Mucosa of rectum (tissue), 2 donors: ENCODE data around the gene ELP5.
A peak's percentile ranks its signal among the peaks of the same experiment; 100 is the strongest.

ENCODE experiments used
- H3K27ac ChIP-seq, 2 donors: one replicate each; pipeline ENCODE4 v1.7.0; 2013; ENCODE audit warnings: inconsistent platforms in 2 of 2, low read depth in 2 of 2, low read length in 2 of 2
- H3K27me3 ChIP-seq, 2 donors: one replicate each; pipeline ENCODE4 v1.7.0; 2013; ENCODE audit warnings: low read length in 2 of 2; ENCODE audit not compliant: control insufficient read depth in 2 of 2, insufficient read depth in 2 of 2
- H3K36me3 ChIP-seq, 2 donors: one replicate each; pipeline ENCODE4 v1.7.0; 2013; ENCODE audit warnings: low read length in 2 of 2; ENCODE audit not compliant: control insufficient read depth in 2 of 2, insufficient read depth in 2 of 2
- H3K4me1 ChIP-seq, 2 donors: one replicate each; pipeline ENCODE4 v1.7.0; 2013; ENCODE audit warnings: low read length in 2 of 2, mild to moderate bottlenecking in 1 of 2; ENCODE audit not compliant: control insufficient read depth in 2 of 2, insufficient read depth in 2 of 2
- H3K4me3 ChIP-seq, 2 donors: one replicate each; pipeline ENCODE4 v1.7.0; 2013; ENCODE audit warnings: low read length in 2 of 2
- H3K9ac ChIP-seq, 2 donors: one replicate each; pipeline ENCODE4 v1.7.0; 2013; ENCODE audit warnings: low read length in 2 of 2, low read depth in 1 of 2, mild to moderate bottlenecking in 1 of 2
- H3K9me3 ChIP-seq, 2 donors: one replicate each; pipeline ENCODE4 v1.7.0; 2013; ENCODE audit warnings: low read length in 2 of 2; ENCODE audit not compliant: control insufficient read depth in 2 of 2
- donor health status: healthy.
- donor health status: Normal muscosa, but diverticular disease.

Gene ELP5

DNA sequence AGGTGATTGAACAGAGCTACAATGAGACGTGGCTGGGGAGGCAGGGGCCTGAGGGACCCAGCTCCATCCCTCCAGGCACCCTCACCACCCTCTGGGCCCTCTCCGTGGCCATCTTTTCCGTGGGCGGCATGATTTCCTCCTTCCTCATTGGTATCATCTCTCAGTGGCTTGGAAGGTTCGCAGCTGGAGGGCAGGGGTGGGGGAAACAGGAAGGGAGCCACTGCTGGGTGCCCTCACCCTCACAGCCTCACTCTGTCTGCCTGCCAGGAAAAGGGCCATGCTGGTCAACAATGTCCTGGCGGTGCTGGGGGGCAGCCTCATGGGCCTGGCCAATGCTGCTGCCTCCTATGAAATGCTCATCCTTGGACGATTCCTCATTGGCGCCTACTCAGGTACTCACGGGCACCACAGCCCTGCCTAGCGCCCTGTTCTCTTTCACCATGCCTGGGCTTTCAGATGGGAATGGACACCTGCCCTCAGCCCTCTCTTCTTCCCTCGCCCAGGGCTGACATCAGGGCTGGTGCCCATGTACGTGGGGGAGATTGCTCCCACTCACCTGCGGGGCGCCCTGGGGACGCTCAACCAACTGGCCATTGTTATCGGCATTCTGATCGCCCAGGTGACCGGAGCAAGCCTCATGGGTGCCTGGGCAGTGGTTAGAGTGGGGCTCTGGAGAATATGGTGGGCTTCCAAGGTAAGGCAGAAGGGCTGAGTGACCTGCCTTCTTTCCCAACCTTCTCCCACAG is 31.6 kb downstream of the ELP5 start:
- H3K27ac ChIP-seq: peak overlapping the region in 1 of 2 donors; percentile 23

GRCh38 chr17:7284911-7285310 is 32.9 kb downstream of the ELP5 start:
- Histone ChIP-seq H3K4me1 (peaks cover 25% of the 10 kb centered on the region in 2 donors), H3K9ac (no peak overlapping the region), H3K27me3 (no peaks in the 10 kb centered on the region), H3K36me3 (no peaks in the 10 kb centered on the region), H3K4me3 (no peak overlapping the region), H3K27ac (no peak overlapping the region), H3K9me3 (no peaks in the 10 kb centered on the region)

More for the DNA sequence above, 31.6 kb downstream of the ELP5 start:
- Histone ChIP-seq H3K27me3 (no peaks in the 10 kb centered on the region), H3K9ac (no peak overlapping the region), H3K4me3 (peak overlapping the region in 1 of 2 donors; percentile 67), H3K4me1 (peaks cover 28 to 35% of the 10 kb centered on the region in 2 donors), H3K9me3 (no peaks in the 10 kb centered on the region), H3K36me3 (no peaks in the 10 kb centered on the region)

DNA sequence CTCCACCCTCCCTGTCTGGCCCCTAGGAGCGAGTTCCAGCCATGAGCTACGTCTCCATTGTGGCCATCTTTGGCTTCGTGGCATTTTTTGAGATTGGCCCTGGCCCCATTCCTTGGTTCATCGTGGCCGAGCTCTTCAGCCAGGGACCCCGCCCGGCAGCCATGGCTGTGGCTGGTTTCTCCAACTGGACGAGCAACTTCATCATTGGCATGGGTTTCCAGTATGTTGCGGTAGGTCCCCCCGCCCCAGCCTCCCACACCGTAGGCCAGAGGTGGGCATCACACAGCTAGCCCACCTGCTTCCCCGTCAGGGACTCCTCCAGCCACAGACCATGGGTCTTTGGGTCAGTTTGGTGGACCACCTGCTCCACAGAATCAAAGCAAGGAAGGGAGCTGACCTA is 33.7 kb downstream of the ELP5 start:
- Histone ChIP-seq H3K9ac (no peak overlapping the region), H3K4me3 (no peak overlapping the region), H3K4me1 (peaks cover 18% of the 10 kb centered on the region in 2 donors), H3K9me3 (no peaks in the 10 kb centered on the region), H3K27ac (no peak overlapping the region), H3K36me3 (no peaks in the 10 kb centered on the region), H3K27me3 (no peaks in the 10 kb centered on the region)

- H3K36me3 ChIP-seq: no peaks in the 10 kb centered on the region
- no peak overlapping the region for H3K27ac ChIP-seq
- H3K27me3 ChIP-seq: peaks cover 0 to 5% of the 10 kb centered on the region in 2 donors
- H3K4me3 ChIP-seq: no peak overlapping the region
- H3K9ac ChIP-seq: no peak overlapping the region
- H3K4me1 ChIP-seq: peaks cover 13 to 15% of the 10 kb centered on the region in 2 donors
- no peaks in the 10 kb centered on the region for H3K9me3 ChIP-seq
Measured at GRCh38 chr17:7289256-7290032, 37.4 kb downstream of the ELP5 start.

- no peaks in the 10 kb centered on the region for H3K9me3 ChIP-seq
- H3K4me1 ChIP-seq: peaks cover 17 to 18% of the 10 kb centered on the region in 2 donors
- no peak overlapping the region for H3K9ac ChIP-seq
- H3K27me3 ChIP-seq: peaks cover 0 to 5% of the 10 kb centered on the region in 2 donors
- no peak overlapping the region for H3K4me3 ChIP-seq
- no peaks in the 10 kb centered on the region for H3K36me3 ChIP-seq
- H3K27ac ChIP-seq: no peak overlapping the region
Measured at GRCh38 chr17:7290166-7290565, 38.2 kb downstream of the ELP5 start.

DNA sequence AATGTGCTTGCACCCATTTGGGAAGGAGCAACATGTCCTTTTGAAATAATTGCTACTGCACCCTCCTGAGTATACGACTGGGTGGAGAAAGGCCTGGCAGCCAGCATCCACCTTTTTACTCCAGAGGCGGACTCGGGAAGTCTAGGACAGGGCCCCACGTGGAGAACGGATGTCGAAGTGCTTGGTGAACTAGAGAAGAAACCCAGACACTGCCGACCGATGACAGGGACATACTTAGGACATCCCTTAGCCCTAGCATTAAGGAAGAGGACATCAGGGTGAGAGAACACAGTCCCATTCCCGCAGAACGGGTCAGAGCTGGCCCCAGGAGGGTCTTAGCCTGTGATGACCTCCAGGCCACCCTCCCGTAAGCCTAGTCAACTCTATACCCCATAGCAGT is 38.7 kb downstream of the ELP5 start:
- Histone ChIP-seq H3K36me3 (no peaks in the 10 kb centered on the region), H3K9ac (no peak overlapping the region), H3K27ac (no peak overlapping the region), H3K9me3 (no peaks in the 10 kb centered on the region), H3K4me1 (peaks cover 19 to 22% of the 10 kb centered on the region in 2 donors), H3K27me3 (peaks cover 0 to 6% of the 10 kb centered on the region in 2 donors), H3K4me3 (no peak overlapping the region)

GRCh38 chr17:7292194-7292593 is 40.2 kb downstream of the ELP5 start:
- Histone ChIP-seq H3K27me3 (peaks cover 0 to 10% of the 10 kb centered on the region in 2 donors), H3K27ac (no peak overlapping the region), H3K4me1 (peaks cover 31 to 32% of the 10 kb centered on the region in 2 donors), H3K36me3 (no peaks in the 10 kb centered on the region), H3K9ac (no peak overlapping the region), H3K4me3 (no peak overlapping the region), H3K9me3 (no peaks in the 10 kb centered on the region)

DNA sequence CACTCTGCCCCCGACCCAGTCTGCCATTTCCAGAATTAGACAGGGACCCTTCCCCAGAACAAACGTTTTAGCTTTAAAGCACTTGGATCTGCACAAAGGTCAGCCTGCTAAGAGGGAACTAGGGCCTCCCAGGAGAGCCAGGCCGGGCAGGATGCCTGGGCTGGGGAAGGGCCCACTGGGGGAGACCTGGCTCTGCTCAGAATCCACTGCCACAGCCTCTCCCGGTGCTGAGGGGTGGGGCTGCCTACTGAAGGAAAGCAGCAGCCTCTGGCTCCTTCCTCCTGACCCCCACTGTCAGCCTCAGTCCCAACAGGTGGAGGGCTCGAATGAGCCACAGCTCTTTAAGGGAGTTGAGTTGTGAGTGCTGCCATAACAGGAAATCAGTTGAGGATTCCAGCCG is 40.7 kb downstream of the ELP5 start:
- Histone ChIP-seq H3K9me3 (no peaks in the 10 kb centered on the region), H3K27ac (peak overlapping the region in 1 of 2 donors; percentile 86), H3K9ac (no peak overlapping the region), H3K4me1 (peaks cover 31 to 32% of the 10 kb centered on the region in 2 donors), H3K36me3 (no peaks in the 10 kb centered on the region), H3K27me3 (peaks cover 0 to 10% of the 10 kb centered on the region in 2 donors), H3K4me3 (no peak overlapping the region)

- Histone ChIP-seq H3K27ac (peak overlapping the region; percentile 86 to 91), H3K36me3 (no peaks in the 10 kb centered on the region), H3K4me1 (peaks cover 31 to 32% of the 10 kb centered on the region in 2 donors), H3K9me3 (no peaks in the 10 kb centered on the region), H3K4me3 (peak overlapping the region in 1 of 2 donors; percentile 20), H3K27me3 (peaks cover 0 to 10% of the 10 kb centered on the region in 2 donors), H3K9ac (peak overlapping the region in 1 of 2 donors; percentile 14)
Measured at GRCh38 chr17:7293159-7293558, 41.1 kb downstream of the ELP5 start.
